Smooth muscle cell (in vitro differentiated cells): ENCODE measurements around the gene PRG2. TPM values are rescaled to one million over a fixed set of nuclear protein-coding genes. Genes with fewer than 3 reads are reported as not detected.

Experiments
- DNase-seq: peaks from one replicate; lab custom pipeline; 2025; ENCODE audit not compliant: unreplicated experiment; lab: John Stamatoyannopoulos, UW
- H2AFZ ChIP-seq: fragments of 200-600 bp; sonication (generic); 2 replicates; pipeline ENCODE4 v1.6.0; 2016; ENCODE audit warnings: antibody characterized with exemption, low read depth, mild to moderate bottlenecking
- H3F3A ChIP-seq: fragments of 200-600 bp; sonication (generic); 2 replicates; pipeline ENCODE4 v1.6.0; 2017; ENCODE audit warnings: antibody characterized with exemption, low read depth
- H3K27ac ChIP-seq: fragments of 200-600 bp; sonication (generic); 2 replicates; pipeline ENCODE4 v1.5.1; 2016; ENCODE audit warnings: low read depth, mild to moderate bottlenecking
- H3K27me3 ChIP-seq: fragments of 200-600 bp; sonication (generic); 2 replicates; pipeline ENCODE4 v1.6.1; 2016; ENCODE audit warnings: low read depth, mild to moderate bottlenecking
- H3K36me3 ChIP-seq: fragments of 200-600 bp; sonication (generic); 2 replicates; pipeline ENCODE4 v1.5.1; 2016; ENCODE audit warnings: low read depth
- H3K4me1 ChIP-seq: fragments of 200-600 bp; sonication (generic); 2 replicates; pipeline ENCODE4 v1.5.1; 2016; ENCODE audit warnings: low read depth
- H3K4me2 ChIP-seq: fragments of 200-600 bp; sonication (generic); 2 replicates; pipeline ENCODE4 v1.6.0; 2016; ENCODE audit warnings: mild to moderate bottlenecking
- H3K4me3 ChIP-seq: fragments of 200-600 bp; sonication (generic); 2 replicates; pipeline ENCODE4 v1.5.1; 2016; ENCODE audit warnings: mild to moderate bottlenecking
- H3K79me2 ChIP-seq: fragments of 200-600 bp; sonication (generic); 2 replicates; pipeline ENCODE4 v1.6.0; 2016; ENCODE audit warnings: low read depth, mild to moderate bottlenecking
- H3K9ac ChIP-seq: fragments of 200-600 bp; sonication (generic); 2 replicates; pipeline ENCODE4 v1.6.0; 2016; ENCODE audit warnings: low read depth
- H3K9me3 ChIP-seq: fragments of 200-600 bp; sonication (generic); replicated peaks from 2 replicates; pipeline ENCODE4 v1.5.1; 2016; ENCODE audit warnings: low read depth
- H4K20me1 ChIP-seq: fragments of 200-600 bp; sonication (generic); 2 replicates; pipeline ENCODE4 v1.6.0; 2016; ENCODE audit warnings: low read depth
- WGBS: methylation state at CpG from one replicate; pipeline ENCODE4 v1.1.7; 2016; ENCODE audit warnings: low lambda C conversion rate; 5-methylcytosine and 5-hydroxymethylcytosine counted together
- polyA plus RNA-seq: library from polyadenylated mRNA; unstranded; fragments of >200 nt; fragmentation: Nextera tagmentation; extraction: Ambion mirVana; gene quantifications from 2 replicates; pipeline ENCODE4 v1.2.1, GENCODE V29; 2016
- total RNA-seq: library from RNA; depleted of rRNA; stranded (reverse); fragments of >200 nt; gene quantifications from 2 replicates; pipeline ENCODE4 v1.2.3, GENCODE V29; 2014
- TF ChIP-seq, protein P1 (sequence below): fragments of 200-600 bp; sonication (generic); IDR thresholded peaks from 2 replicates; pipeline ENCODE4 v1.5.1; 2017; ENCODE audit warnings: borderline replicate concordance, mild to moderate bottlenecking, antibody characterized with exemption; ENCODE audit not compliant: insufficient read depth, poor library complexity, severe bottlenecking

The PRG2 gene
- total and polyA plus RNA-seq, 2 experiments from 2014 or later, result not detected

DNA sequence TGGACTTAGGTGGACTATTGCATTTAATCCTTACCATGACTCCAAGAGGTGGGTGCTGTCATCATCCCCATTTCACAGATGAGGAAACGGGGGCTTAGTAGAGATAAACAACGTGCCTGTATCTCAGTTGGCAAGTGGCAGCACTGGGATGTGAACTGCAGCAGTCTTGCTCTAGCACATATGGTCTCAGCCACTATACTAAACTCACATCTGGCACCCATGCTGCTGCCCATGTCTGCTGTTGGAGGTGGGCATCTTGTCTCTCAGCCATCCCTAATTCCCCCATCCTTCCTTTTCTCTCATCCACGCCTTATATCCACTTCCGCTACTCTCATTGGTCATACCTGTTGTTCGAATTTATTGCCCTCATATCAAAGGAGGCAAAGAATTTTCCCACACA, 13.3 kb downstream of the PRG2 start:
- no peak overlapping the region for H3K9ac ChIP-seq
- H3K27me3 ChIP-seq, result peaks cover 8% of the 10 kb centered on the region
- TF ChIP-seq, protein P1, sequence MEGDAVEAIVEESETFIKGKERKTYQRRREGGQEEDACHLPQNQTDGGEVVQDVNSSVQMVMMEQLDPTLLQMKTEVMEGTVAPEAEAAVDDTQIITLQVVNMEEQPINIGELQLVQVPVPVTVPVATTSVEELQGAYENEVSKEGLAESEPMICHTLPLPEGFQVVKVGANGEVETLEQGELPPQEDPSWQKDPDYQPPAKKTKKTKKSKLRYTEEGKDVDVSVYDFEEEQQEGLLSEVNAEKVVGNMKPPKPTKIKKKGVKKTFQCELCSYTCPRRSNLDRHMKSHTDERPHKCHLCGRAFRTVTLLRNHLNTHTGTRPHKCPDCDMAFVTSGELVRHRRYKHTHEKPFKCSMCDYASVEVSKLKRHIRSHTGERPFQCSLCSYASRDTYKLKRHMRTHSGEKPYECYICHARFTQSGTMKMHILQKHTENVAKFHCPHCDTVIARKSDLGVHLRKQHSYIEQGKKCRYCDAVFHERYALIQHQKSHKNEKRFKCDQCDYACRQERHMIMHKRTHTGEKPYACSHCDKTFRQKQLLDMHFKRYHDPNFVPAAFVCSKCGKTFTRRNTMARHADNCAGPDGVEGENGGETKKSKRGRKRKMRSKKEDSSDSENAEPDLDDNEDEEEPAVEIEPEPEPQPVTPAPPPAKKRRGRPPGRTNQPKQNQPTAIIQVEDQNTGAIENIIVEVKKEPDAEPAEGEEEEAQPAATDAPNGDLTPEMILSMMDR, result no peak
- H3K4me1 ChIP-seq, result no peaks in the 10 kb centered on the region
- no peaks in the 10 kb centered on the region for H4K20me1 ChIP-seq
- no peak overlapping the region for H3K27ac ChIP-seq
- no peak overlapping the region for H3K4me3 ChIP-seq
- 50% methylated on average over 5 of the region's 5 CpGs for WGBS
- no peak overlapping the region for H2AFZ ChIP-seq
- H3K36me3 ChIP-seq, result no peaks in the 10 kb centered on the region
- H3K9me3 ChIP-seq, result no peaks in the 10 kb centered on the region
- H3K79me2 ChIP-seq, result no peaks in the 10 kb centered on the region
- no peak overlapping the region for H3K4me2 ChIP-seq
- DNase-seq, result no peak
- peaks cover 10% of the 10 kb centered on the region for H3F3A ChIP-seq

DNA sequence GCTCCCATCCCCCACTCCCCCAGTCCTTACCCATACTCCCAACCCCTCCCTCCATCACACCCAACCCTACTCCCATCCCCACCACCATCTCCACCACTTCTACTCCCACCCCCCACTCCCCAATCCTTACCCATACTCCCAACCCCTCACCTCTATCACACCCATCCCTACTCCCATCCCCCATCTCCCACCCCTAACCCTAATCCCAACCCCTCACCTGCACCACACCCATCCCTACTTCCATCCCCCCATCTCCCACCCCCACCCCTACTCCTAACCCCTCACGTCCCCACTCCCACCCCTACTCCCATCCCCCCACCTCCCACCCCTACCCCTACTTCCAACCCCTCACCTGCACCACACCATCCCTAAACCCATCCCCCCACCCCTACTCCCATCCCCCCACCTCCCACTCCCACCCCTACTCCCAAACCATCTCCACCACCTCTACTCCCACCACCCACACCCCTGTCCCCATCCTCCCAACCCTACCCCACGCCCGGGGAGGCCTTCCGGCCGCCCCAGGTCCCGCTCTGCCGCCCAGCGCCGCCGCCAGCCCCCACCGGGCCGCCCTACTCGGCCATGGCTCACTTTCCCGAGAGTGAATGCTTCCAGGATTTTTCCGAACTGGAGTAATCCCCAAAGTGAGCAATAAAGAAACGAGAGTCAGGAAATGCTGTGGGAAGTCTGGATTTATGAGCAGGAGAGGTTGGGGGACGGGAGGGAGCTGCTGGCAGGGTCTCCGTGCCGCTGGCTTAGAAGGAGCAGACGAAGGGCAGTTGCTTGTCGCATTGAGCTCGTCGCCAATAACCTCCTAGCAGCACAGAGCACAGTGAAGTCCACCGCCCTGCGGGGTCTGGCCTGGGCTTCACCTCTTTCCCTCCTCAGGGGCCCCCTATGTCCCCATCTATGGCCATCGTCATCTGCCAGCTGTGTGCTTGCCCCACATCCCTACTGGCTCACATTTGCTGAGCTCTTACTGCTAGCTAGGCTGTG, 14.1 kb downstream of the PRG2 start:
- Histone ChIP-seq H3K4me2 (peak overlapping the region; percentile 43), H4K20me1 (no peaks in the 10 kb centered on the region), H3K4me1 (no peaks in the 10 kb centered on the region), H2AFZ (no peak overlapping the region), H3K9me3 (no peaks in the 10 kb centered on the region), H3K36me3 (no peaks in the 10 kb centered on the region), H3K4me3 (no peak overlapping the region), H3K9ac (no peak overlapping the region), H3F3A (peaks cover 11% of the 10 kb centered on the region), H3K27ac (no peak overlapping the region), H3K79me2 (no peaks in the 10 kb centered on the region), H3K27me3 (peaks cover 8% of the 10 kb centered on the region)
- 26% methylated on average over 9 of the region's 26 CpGs for WGBS
- TF ChIP-seq, protein P1, result no peak
- no peak for DNase-seq

DNA sequence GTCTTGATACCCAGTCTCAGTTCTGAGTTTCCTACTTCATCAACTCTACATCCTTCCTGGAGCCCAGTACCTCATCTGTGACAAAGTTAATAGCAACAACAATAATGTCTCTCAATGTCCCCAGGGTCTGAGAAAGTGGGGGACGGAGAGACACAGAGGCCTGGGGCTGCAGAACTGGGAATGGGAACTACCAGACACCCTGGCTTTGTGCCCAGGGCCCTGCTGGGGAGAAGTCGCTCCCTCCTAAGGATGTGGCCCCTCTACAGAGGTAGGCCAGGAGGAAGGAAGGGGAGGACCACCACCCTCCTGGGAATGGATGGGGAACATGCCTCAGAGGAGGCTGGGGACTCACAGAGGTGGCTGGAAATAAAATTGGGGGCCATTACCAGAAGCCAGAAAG, 15.0 kb downstream of the PRG2 start:
- 98% methylated on average over 2 of the region's 2 CpGs for WGBS
- no peak overlapping the region for H3K4me2 ChIP-seq
- TF ChIP-seq, protein P1, result no peak
- H3F3A ChIP-seq, result peaks cover 11% of the 10 kb centered on the region
- no peaks in the 10 kb centered on the region for H3K36me3 ChIP-seq
- H2AFZ ChIP-seq, result no peak overlapping the region
- no peaks in the 10 kb centered on the region for H4K20me1 ChIP-seq
- no peak overlapping the region for H3K4me3 ChIP-seq
- no peak for DNase-seq
- H3K27me3 ChIP-seq, result peaks cover 2% of the 10 kb centered on the region
- H3K4me1 ChIP-seq, result no peaks in the 10 kb centered on the region
- H3K9ac ChIP-seq, result no peak overlapping the region
- no peak overlapping the region for H3K27ac ChIP-seq
- no peaks in the 10 kb centered on the region for H3K9me3 ChIP-seq
- no peaks in the 10 kb centered on the region for H3K79me2 ChIP-seq
